Measurements from ENCODE around the gene LHX8. TPM values are rescaled to one million over a fixed set of nuclear protein-coding genes. Genes with fewer than 3 reads are reported as not detected.

LHX8 gene
- total RNA-seq, 3 donors from 2014 or later, result not detected

- Histone ChIP-seq H3K4me1 (no peaks in the 10 kb centered on the region), H3K36me3 (no peaks in the 10 kb centered on the region), H3K4me3 (no peak overlapping the region), H3K9me3 (no peaks in the 10 kb centered on the region), H3K27me3 (peaks cover 4 to 98% of the 10 kb centered on the region in 2 donors), H3K27ac (no peak overlapping the region)
- TF ChIP-seq POLR2A (IDR thresholded peaks at IDR 0.05) (no peak), POLR2AphosphoS5 (IDR thresholded peaks at IDR 0.05) (no peak), CTCF (IDR thresholded peaks at IDR 0.05) (no peak)
- intact Hi-C loops (cut with DNase I; ENCODE audit: low total_unique reads), result no loop called here
- DNase-seq (ENCODE audit: low spot score in 2 of 2), result no peak
Observed at GRCh38 chr1:75132812-75133619, 1.2 kb upstream of the LHX8 start.

GRCh38 chr1:75134647-75135572, 722 bp downstream of the LHX8 start:
- Histone ChIP-seq H3K9me3 (no peaks in the 10 kb centered on the region), H3K27me3 (peaks cover 4 to 95% of the 10 kb centered on the region in 2 donors), H3K27ac (no peak overlapping the region), H3K36me3 (no peaks in the 10 kb centered on the region), H3K4me1 (no peaks in the 10 kb centered on the region), H3K4me3 (peak overlapping the region; percentile 12 to 41 (median 26))
- DNase-seq (ENCODE audit: low spot score in 2 of 2), result no peak
- intact Hi-C loops (cut with DNase I; ENCODE audit: low total_unique reads), result no loop called here
- TF ChIP-seq CTCF (IDR thresholded peaks at IDR 0.05), result no peak
- no peak for TF ChIP-seq POLR2AphosphoS5 (IDR thresholded peaks at IDR 0.05)
- no peak for TF ChIP-seq POLR2A (IDR thresholded peaks at IDR 0.05)

- TF ChIP-seq POLR2A (IDR thresholded peaks at IDR 0.05), result no peak
- no peak for TF ChIP-seq CTCF (IDR thresholded peaks at IDR 0.05)
- TF ChIP-seq POLR2AphosphoS5 (IDR thresholded peaks at IDR 0.05), result no peak
- H3K36me3 ChIP-seq, result no peaks in the 10 kb centered on the region
- H3K4me3 ChIP-seq, result peak overlapping the region; percentile 12 to 41 (median 26)
- no peak for DNase-seq (ENCODE audit: low spot score in 2 of 2)
- peaks cover 0 to 95% of the 10 kb centered on the region in 2 donors for H3K27me3 ChIP-seq
- no peaks in the 10 kb centered on the region for H3K4me1 ChIP-seq
- H3K27ac ChIP-seq, result no peak overlapping the region
- intact Hi-C loops (cut with DNase I; ENCODE audit: low total_unique reads), result no loop called here
- H3K9me3 ChIP-seq, result no peaks in the 10 kb centered on the region
Observed at GRCh38 chr1:75135573-75136194, 1.5 kb downstream of the LHX8 start.

- Histone ChIP-seq H3K9me3 (no peaks in the 10 kb centered on the region), H3K36me3 (no peaks in the 10 kb centered on the region), H3K4me3 (peak overlapping the region in 1 of 3 donors; percentile 17), H3K27me3 (peaks cover 0 to 95% of the 10 kb centered on the region in 2 donors), H3K27ac (no peak overlapping the region), H3K4me1 (no peaks in the 10 kb centered on the region)
- no peak for DNase-seq (ENCODE audit: low spot score in 2 of 2)
- TF ChIP-seq CTCF (IDR thresholded peaks at IDR 0.05) (no peak), POLR2AphosphoS5 (IDR thresholded peaks at IDR 0.05) (no peak), POLR2A (IDR thresholded peaks at IDR 0.05) (no peak)
- intact Hi-C loops (cut with DNase I; ENCODE audit: low total_unique reads), result no loop called here
Observed at GRCh38 chr1:75136195-75136815, 2.1 kb downstream of the LHX8 start.
